ENCODE data around the gene DNAH14. TPM values are rescaled to one million over a fixed set of nuclear protein-coding genes. Genes with fewer than 3 reads are reported as not detected.

DNAH14 gene
- total and polyA plus RNA-seq, 10 of the 15 experiments (the other 5 are each of a cell fraction or from before 2014, with no cell fraction given) = 2.0 to 7.9 (median 4.8) TPM

DNA sequence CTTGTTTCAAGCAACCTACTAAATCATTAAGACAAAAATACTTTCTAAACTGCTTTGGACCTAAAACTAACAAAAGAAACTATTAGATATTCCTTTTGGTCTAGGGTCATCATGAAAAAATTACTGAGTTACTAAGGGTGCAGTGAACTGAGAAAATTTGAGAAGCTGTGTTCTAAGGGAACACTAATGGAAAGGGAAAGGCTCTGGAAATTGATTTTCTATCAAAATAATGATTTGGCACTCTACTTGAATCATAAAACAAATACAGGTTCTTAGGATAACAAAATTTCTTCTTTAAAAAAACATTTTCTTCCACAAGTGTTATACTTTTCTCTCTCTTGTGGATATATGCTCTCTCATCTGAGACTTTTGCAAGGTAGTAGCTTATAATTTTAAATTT is 213.5 kb downstream of the DNAH14 start:
- SMC1A ChIA-PET (ENCODE audit: uncharacterized antibody, unreplicated experiment) = interaction anchor here (1.4 kb wide), 1 partner anchor 10 kb away, joined by 4 read pairs; no protein-coding TSS in a partner anchor
- FAIRE-seq (no peak), DNase-seq (ENCODE audit: low read depth, low spot score) (no peak), ATAC-seq (no peak)
- Histone ChIP-seq H3K4me3 (no peak overlapping the region), H3K9me3 (replicated peaks; ENCODE audit: control insufficient read depth, insufficient read depth, low read length) (no peaks in the 10 kb centered on the region), H3K27me3 (replicated peaks in 1 of 2; ENCODE audit: control insufficient read depth in 2 of 2, insufficient read depth in 2 of 2, low read length in 1 of 2) (no peaks in the 10 kb centered on the region; a peak in 1 of 4 replicates), H3K9ac (ENCODE audit: control insufficient read depth, insufficient read depth, low read length) (no peak overlapping the region), H4K20me1 (ENCODE audit: control insufficient read depth, insufficient read depth) (no peaks in the 10 kb centered on the region), H3K79me2 (ENCODE audit: control insufficient read depth, insufficient read depth, low read length) (no peaks in the 10 kb centered on the region), H3K4me2 (ENCODE audit: control insufficient read depth, insufficient read depth) (no peak overlapping the region), H3K27ac (ENCODE audit: control insufficient read depth, insufficient read depth) (no peak overlapping the region), H3K36me3 (ENCODE audit: control insufficient read depth in 2 of 2, insufficient read depth in 2 of 2, low read length in 1 of 2) (no peaks in the 10 kb centered on the region), H2AFZ (ENCODE audit: control insufficient read depth, low read depth, low read length) (no peak overlapping the region), H3K4me1 (ENCODE audit: control insufficient read depth, insufficient read depth, low read length) (no peaks in the 10 kb centered on the region)
- BruUV-seq (replicated peaks) = no TSS peak
- in situ Hi-C loops (cut with MboI) (no loop called here), intact Hi-C loops (cut with micrococcal nuclease; ENCODE audit: unreplicated experiment) (no loop called here)
- CTCF ChIA-PET = interaction anchor here (1.0 kb wide), 1 partner anchor 10 kb away, joined by 3 read pairs; no protein-coding TSS in a partner anchor
- RAD21 ChIA-PET (ENCODE audit: unreplicated experiment) = no interaction called here
- POLR2A ChIA-PET = no interaction called here
- TF ChIP-seq, protein P1, sequence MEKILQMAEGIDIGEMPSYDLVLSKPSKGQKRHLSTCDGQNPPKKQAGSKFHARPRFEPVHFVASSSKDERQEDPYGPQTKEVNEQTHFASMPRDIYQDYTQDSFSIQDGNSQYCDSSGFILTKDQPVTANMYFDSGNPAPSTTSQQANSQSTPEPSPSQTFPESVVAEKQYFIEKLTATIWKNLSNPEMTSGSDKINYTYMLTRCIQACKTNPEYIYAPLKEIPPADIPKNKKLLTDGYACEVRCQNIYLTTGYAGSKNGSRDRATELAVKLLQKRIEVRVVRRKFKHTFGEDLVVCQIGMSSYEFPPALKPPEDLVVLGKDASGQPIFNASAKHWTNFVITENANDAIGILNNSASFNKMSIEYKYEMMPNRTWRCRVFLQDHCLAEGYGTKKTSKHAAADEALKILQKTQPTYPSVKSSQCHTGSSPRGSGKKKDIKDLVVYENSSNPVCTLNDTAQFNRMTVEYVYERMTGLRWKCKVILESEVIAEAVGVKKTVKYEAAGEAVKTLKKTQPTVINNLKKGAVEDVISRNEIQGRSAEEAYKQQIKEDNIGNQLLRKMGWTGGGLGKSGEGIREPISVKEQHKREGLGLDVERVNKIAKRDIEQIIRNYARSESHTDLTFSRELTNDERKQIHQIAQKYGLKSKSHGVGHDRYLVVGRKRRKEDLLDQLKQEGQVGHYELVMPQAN (conservative IDR thresholded peaks at IDR 0.05) = no peak
- TF ChIP-seq EP300 (IDR thresholded peaks at IDR 0.05; ENCODE audit: borderline replicate concordance in 1 of 2, control insufficient read depth in 1 of 2, low read depth in 2 of 2, low read length in 2 of 2) (no peak), ESRRA (IDR thresholded peaks at IDR 0.05; ENCODE audit: low read length) (no peak), KDM1A (IDR thresholded peaks at IDR 0.05; ENCODE audit: borderline replicate concordance) (no peak), NFYA (IDR thresholded peaks at IDR 0.05; ENCODE audit: borderline replicate concordance, low read depth, low read length) (no peak), LARP7 (IDR thresholded peaks at IDR 0.05) (no peak), HDGF (IDR thresholded peaks at IDR 0.05) (no peak), TCF12 (IDR thresholded peaks at IDR 0.05; ENCODE audit: low read depth, low read length) (no peak), NR2C1 (IDR thresholded peaks at IDR 0.05) (no peak)
- TF ChIP-seq, protein P2, sequence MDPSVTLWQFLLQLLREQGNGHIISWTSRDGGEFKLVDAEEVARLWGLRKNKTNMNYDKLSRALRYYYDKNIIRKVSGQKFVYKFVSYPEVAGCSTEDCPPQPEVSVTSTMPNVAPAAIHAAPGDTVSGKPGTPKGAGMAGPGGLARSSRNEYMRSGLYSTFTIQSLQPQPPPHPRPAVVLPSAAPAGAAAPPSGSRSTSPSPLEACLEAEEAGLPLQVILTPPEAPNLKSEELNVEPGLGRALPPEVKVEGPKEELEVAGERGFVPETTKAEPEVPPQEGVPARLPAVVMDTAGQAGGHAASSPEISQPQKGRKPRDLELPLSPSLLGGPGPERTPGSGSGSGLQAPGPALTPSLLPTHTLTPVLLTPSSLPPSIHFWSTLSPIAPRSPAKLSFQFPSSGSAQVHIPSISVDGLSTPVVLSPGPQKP (IDR thresholded peaks at IDR 0.05; ENCODE audit: low read depth, low read length) = no peak
- TF ChIP-seq, protein P3, sequence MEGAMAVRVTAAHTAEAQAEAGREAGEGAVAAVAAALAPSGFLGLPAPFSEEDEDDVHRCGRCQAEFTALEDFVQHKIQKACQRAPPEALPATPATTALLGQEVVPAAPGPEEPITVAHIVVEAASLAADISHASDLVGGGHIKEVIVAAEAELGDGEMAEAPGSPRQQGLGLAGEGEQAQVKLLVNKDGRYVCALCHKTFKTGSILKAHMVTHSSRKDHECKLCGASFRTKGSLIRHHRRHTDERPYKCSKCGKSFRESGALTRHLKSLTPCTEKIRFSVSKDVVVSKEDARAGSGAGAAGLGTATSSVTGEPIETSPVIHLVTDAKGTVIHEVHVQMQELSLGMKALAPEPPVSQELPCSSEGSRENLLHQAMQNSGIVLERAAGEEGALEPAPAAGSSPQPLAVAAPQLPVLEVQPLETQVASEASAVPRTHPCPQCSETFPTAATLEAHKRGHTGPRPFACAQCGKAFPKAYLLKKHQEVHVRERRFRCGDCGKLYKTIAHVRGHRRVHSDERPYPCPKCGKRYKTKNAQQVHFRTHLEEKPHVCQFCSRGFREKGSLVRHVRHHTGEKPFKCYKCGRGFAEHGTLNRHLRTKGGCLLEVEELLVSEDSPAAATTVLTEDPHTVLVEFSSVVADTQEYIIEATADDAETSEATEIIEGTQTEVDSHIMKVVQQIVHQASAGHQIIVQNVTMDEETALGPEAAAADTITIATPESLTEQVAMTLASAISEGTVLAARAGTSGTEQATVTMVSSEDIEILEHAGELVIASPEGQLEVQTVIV (IDR thresholded peaks at IDR 0.05; ENCODE audit: borderline replicate concordance, partially characterized antibody) = no peak
- TF ChIP-seq, protein P4, sequence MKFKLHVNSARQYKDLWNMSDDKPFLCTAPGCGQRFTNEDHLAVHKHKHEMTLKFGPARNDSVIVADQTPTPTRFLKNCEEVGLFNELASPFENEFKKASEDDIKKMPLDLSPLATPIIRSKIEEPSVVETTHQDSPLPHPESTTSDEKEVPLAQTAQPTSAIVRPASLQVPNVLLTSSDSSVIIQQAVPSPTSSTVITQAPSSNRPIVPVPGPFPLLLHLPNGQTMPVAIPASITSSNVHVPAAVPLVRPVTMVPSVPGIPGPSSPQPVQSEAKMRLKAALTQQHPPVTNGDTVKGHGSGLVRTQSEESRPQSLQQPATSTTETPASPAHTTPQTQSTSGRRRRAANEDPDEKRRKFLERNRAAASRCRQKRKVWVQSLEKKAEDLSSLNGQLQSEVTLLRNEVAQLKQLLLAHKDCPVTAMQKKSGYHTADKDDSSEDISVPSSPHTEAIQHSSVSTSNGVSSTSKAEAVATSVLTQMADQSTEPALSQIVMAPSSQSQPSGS (IDR thresholded peaks at IDR 0.05; ENCODE audit: low read length) = no peak
- TF ChIP-seq, protein P5, sequence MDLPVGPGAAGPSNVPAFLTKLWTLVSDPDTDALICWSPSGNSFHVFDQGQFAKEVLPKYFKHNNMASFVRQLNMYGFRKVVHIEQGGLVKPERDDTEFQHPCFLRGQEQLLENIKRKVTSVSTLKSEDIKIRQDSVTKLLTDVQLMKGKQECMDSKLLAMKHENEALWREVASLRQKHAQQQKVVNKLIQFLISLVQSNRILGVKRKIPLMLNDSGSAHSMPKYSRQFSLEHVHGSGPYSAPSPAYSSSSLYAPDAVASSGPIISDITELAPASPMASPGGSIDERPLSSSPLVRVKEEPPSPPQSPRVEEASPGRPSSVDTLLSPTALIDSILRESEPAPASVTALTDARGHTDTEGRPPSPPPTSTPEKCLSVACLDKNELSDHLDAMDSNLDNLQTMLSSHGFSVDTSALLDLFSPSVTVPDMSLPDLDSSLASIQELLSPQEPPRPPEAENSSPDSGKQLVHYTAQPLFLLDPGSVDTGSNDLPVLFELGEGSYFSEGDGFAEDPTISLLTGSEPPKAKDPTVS (IDR thresholded peaks at IDR 0.05; ENCODE audit: low read depth, low read length) = no peak
- TF ChIP-seq, protein P6, sequence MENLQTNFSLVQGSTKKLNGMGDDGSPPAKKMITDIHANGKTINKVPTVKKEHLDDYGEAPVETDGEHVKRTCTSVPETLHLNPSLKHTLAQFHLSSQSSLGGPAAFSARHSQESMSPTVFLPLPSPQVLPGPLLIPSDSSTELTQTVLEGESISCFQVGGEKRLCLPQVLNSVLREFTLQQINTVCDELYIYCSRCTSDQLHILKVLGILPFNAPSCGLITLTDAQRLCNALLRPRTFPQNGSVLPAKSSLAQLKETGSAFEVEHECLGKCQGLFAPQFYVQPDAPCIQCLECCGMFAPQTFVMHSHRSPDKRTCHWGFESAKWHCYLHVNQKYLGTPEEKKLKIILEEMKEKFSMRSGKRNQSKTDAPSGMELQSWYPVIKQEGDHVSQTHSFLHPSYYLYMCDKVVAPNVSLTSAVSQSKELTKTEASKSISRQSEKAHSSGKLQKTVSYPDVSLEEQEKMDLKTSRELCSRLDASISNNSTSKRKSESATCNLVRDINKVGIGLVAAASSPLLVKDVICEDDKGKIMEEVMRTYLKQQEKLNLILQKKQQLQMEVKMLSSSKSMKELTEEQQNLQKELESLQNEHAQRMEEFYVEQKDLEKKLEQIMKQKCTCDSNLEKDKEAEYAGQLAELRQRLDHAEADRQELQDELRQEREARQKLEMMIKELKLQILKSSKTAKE (IDR thresholded peaks at IDR 0.05; ENCODE audit: low read depth, poor library complexity, severe bottlenecking) = no peak

All from GM12878 (cell line).